GM23338 (cell line): ENCODE measurements around the gene UNC13C. TPM values are rescaled to one million over a fixed set of nuclear protein-coding genes. Genes with fewer than 3 reads are reported as not detected.

Experiments used
- ATAC-seq: fragments of 200-7000 bp; cut with Tn5 transposase; 3 replicates; pipeline ENCODE4 v1.9.1; 2020
- DNase-seq: peaks from one replicate; pipeline ENCODE4 v3.0.0-alpha.2; 2015; ENCODE audit warnings: low spot score
- H2AFZ ChIP-seq: fragments of 200-600 bp; sonication (generic); 2 replicates; pipeline ENCODE4 v1.8.0; 2016; ENCODE audit warnings: antibody characterized with exemption, mild to moderate bottlenecking, moderate library complexity
- H3F3A ChIP-seq: fragments of 200-600 bp; sonication (generic); replicated peaks from 2 replicates; pipeline ENCODE4 v1.8.0; 2017; ENCODE audit warnings: antibody characterized with exemption, mixed run types, low read depth
- H3K27ac ChIP-seq: fragments of 200-600 bp; sonication (generic); 2 replicates; pipeline ENCODE4 v1.6.1; 2016; ENCODE audit warnings: low read depth
- H3K27me3 ChIP-seq: fragments of 200-600 bp; sonication (generic); 2 replicates; pipeline ENCODE4 v1.8.0; 2016; ENCODE audit warnings: mild to moderate bottlenecking, mixed run types, moderate library complexity; ENCODE audit not compliant: insufficient read depth
- H3K36me3 ChIP-seq: fragments of 200-600 bp; sonication (generic); 2 replicates; pipeline ENCODE4 v1.8.0; 2016; ENCODE audit warnings: mild to moderate bottlenecking; ENCODE audit not compliant: insufficient read depth
- H3K4me1 ChIP-seq: fragments of 200-600 bp; sonication (generic); 2 replicates; pipeline ENCODE4 v1.8.0; 2016; ENCODE audit warnings: mild to moderate bottlenecking, moderate library complexity; ENCODE audit not compliant: insufficient read depth
- H3K4me2 ChIP-seq: fragments of 200-600 bp; sonication (generic); 2 replicates; pipeline ENCODE4 v1.7.1; 2017; ENCODE audit warnings: mixed run types
- H3K4me3 ChIP-seq: fragments of 200-600 bp; sonication (generic); 2 replicates; pipeline ENCODE4 v1.6.1; 2016; ENCODE audit warnings: mixed run types
- H3K79me2 ChIP-seq: fragments of 200-600 bp; sonication (generic); replicated peaks from 2 replicates; pipeline ENCODE4 v1.8.0; 2017; ENCODE audit warnings: mild to moderate bottlenecking; ENCODE audit not compliant: insufficient read depth
- H3K9me2 ChIP-seq: fragments of 200-600 bp; sonication (generic); 2 replicates; pipeline ENCODE4 v1.8.0; 2017; ENCODE audit not compliant: insufficient read depth
- H4K20me1 ChIP-seq: fragments of 200-600 bp; sonication (generic); replicated peaks from 2 replicates; pipeline ENCODE4 v1.8.0; 2017; ENCODE audit warnings: mild to moderate bottlenecking; ENCODE audit not compliant: insufficient read depth
- H3K27ac Mint-ChIP-seq: 2 replicates; pipeline ENCODE4 v1.8.0; 2020; ENCODE audit warnings: inconsistent platforms, mild to moderate bottlenecking, moderate library complexity, mixed read lengths
- H3K27me3 Mint-ChIP-seq: 3 replicates; pipeline ENCODE4 v1.8.0; 2022; ENCODE audit warnings: low read depth, mild to moderate bottlenecking, moderate library complexity, mixed read lengths, inconsistent platforms; ENCODE audit not compliant: insufficient read depth, poor library complexity
- H3K36me3 Mint-ChIP-seq: 3 replicates; pipeline ENCODE4 v1.8.0; 2021; ENCODE audit warnings: low read depth, mild to moderate bottlenecking, inconsistent platforms, moderate library complexity, mixed read lengths
- H3K4me1 Mint-ChIP-seq: 3 replicates; pipeline ENCODE4 v1.8.0; 2020; ENCODE audit warnings: mild to moderate bottlenecking, inconsistent platforms, mixed read lengths
- H3K4me3 Mint-ChIP-seq: 3 replicates; pipeline ENCODE4 v1.8.0; 2021; ENCODE audit warnings: moderate library complexity, mild to moderate bottlenecking, inconsistent platforms, mixed read lengths
- H3K9me3 Mint-ChIP-seq: 3 replicates; pipeline ENCODE4 v1.8.0; 2020; ENCODE audit warnings: moderate library complexity, mild to moderate bottlenecking, inconsistent platforms, mixed read lengths
- CREB1 ChIP-seq: fragments of 250-450 bp; sonication (Bioruptor Pico); IDR thresholded peaks from 2 replicates; pipeline ENCODE4 v1.5.0; 2020; ENCODE audit warnings: low read depth, mild to moderate bottlenecking, moderate library complexity
- CTCF ChIP-seq, 2 experiments: fragments of 200-600 bp in 1 of 2; sonication (generic) in 1 of 2; conservative IDR thresholded peaks; 2 replicates each; pipeline versions ENCODE4 v1.5.1 to v1.6.1; 2016 to 2017; ENCODE audit warnings: antibody characterized with exemption in 2 of 2, low read depth in 2 of 2, mild to moderate bottlenecking in 2 of 2, moderate library complexity in 1 of 2
- EZH2 ChIP-seq: fragments of 200-600 bp; sonication (generic); IDR thresholded peaks from one replicate; pipeline ENCODE4 v1.8.0; 2017; ENCODE audit warnings: antibody characterized with exemption, mild to moderate bottlenecking, low read depth; ENCODE audit not compliant: unreplicated experiment
- JUNB ChIP-seq: IDR thresholded peaks from one replicate; pipeline ENCODE4 v1.6.1; 2016; ENCODE audit warnings: antibody characterized with exemption; ENCODE audit not compliant: unreplicated experiment
- NANOG ChIP-seq: IDR thresholded peaks from 2 replicates; pipeline ENCODE4 v1.6.1; 2016; ENCODE audit warnings: antibody characterized with exemption, borderline replicate concordance
- POLR2AphosphoS5 ChIP-seq: IDR thresholded peaks from 2 replicates; pipeline ENCODE4 v1.6.1; 2016; ENCODE audit warnings: antibody characterized with exemption, low read depth
- REST ChIP-seq: IDR thresholded peaks from one replicate; pipeline ENCODE4 v1.6.1; 2018; ENCODE audit warnings: antibody characterized with exemption; ENCODE audit not compliant: unreplicated experiment
- STAT1 ChIP-seq: IDR thresholded peaks from one replicate; pipeline ENCODE4 v1.6.1; 2016; ENCODE audit warnings: antibody characterized with exemption; ENCODE audit not compliant: unreplicated experiment
- ZNF114 ChIP-seq: fragments of 250-450 bp; sonication (Bioruptor Pico); IDR thresholded peaks from 2 replicates; pipeline ENCODE4 v1.5.0; 2020; ENCODE audit warnings: mild to moderate bottlenecking, moderate library complexity
- ZNF331 ChIP-seq: fragments of 250-450 bp; sonication (Bioruptor Pico); IDR thresholded peaks from 2 replicates; pipeline ENCODE4 v1.5.0; 2020; ENCODE audit warnings: low read depth, mild to moderate bottlenecking, moderate library complexity
- ZNF462 ChIP-seq: fragments of 250-450 bp; sonication (Bioruptor Pico); IDR thresholded peaks from 2 replicates; pipeline ENCODE4 v1.5.0; 2020; ENCODE audit warnings: mild to moderate bottlenecking, moderate library complexity
- polyA plus RNA-seq: library from polyadenylated mRNA; unstranded; fragments of >200 nt; fragmentation: Nextera tagmentation; extraction: Ambion mirVana; gene quantifications from 2 replicates; pipeline ENCODE4 v1.2.1, GENCODE V29; 2016
- total RNA-seq: library from RNA; depleted of rRNA; stranded (reverse); fragments of >200 nt; shearing (Covaris generic); gene quantifications from 2 replicates; pipeline ENCODE4 v1.2.3, GENCODE V29; 2014

The UNC13C gene
- total and polyA plus RNA-seq, 2 experiments from 2014 or later: 0.03 TPM; not detected in 1

GRCh38 chr15:53950572-53950971 lies 27.7 kb upstream of the UNC13C start (continued):
- TF ChIP-seq JUNB (no peak), ZNF114 (no peak), ZNF331 (CRISPR knock-in tag) (no peak)

GRCh38 chr15:53955396-53955795 lies 22.8 kb upstream of the UNC13C start:
- Histone ChIP-seq H3K9me2 (no peaks in the 10 kb centered on the region), H3K36me3 (no peaks in the 10 kb centered on the region), H3K4me1 (no peaks in the 10 kb centered on the region), H4K20me1 (no peaks in the 10 kb centered on the region), H3K4me3 (no peak overlapping the region), H3F3A (no peaks in the 10 kb centered on the region), H3K4me2 (no peak overlapping the region), H3K79me2 (no peaks in the 10 kb centered on the region), H3K27me3 (no peaks in the 10 kb centered on the region), H2AFZ (no peak overlapping the region), H3K27ac (no peak overlapping the region)
- ATAC-seq (no peak), DNase-seq (no peak)
- H3K36me3 Mint-ChIP-seq: no peaks in the 10 kb centered on the region
- H3K27me3 Mint-ChIP-seq: no peaks in the 10 kb centered on the region
- no peak for TF ChIP-seq ZNF114
- TF ChIP-seq REST: no peak
- TF ChIP-seq CTCF (conservative IDR thresholded peaks at IDR 0.05; ENCODE audit: low read depth in 2 of 2): no peak
- TF ChIP-seq STAT1: no peak
- no peak for TF ChIP-seq EZH2
- TF ChIP-seq ZNF331 (CRISPR knock-in tag): no peak
- TF ChIP-seq NANOG: no peak
- TF ChIP-seq ZNF462 (CRISPR knock-in tag): no peak
- TF ChIP-seq POLR2AphosphoS5: no peak
- TF ChIP-seq CREB1: no peak
- H3K4me3 Mint-ChIP-seq: no peak overlapping the region
- H3K4me1 Mint-ChIP-seq: peaks cover 12% of the 10 kb centered on the region
- peaks cover 20% of the 10 kb centered on the region for H3K9me3 Mint-ChIP-seq
- no peak overlapping the region for H3K27ac Mint-ChIP-seq
